ENCODE results near the gene EPB41L1.

The EPB41L1 gene

GRCh38 chr20:36144336-36144735 lies 10.2 kb upstream of the EPB41L1 start:
- TF ChIP-seq CTCF (IDR thresholded peaks at IDR 0.05; ENCODE audit: borderline replicate concordance, control extremely low read depth, extremely low read depth, insufficient read depth, missing control alignments), result no peak
- DNase-seq (ENCODE audit: low spot score), result no peak
- in situ Hi-C loops (cut with MboI; ENCODE audit: low sequenced_read_pairs, unreplicated experiment), result no loop called here

- no peak for DNase-seq (ENCODE audit: low spot score)
- no peak for TF ChIP-seq CTCF (IDR thresholded peaks at IDR 0.05; ENCODE audit: borderline replicate concordance, control extremely low read depth, extremely low read depth, insufficient read depth, missing control alignments)
- in situ Hi-C loops (cut with MboI; ENCODE audit: low sequenced_read_pairs, unreplicated experiment), result no loop called here
These were observed 8.4 kb upstream of the EPB41L1 start for GRCh38 chr20:36145877-36146707.

- TF ChIP-seq CTCF (IDR thresholded peaks at IDR 0.05; ENCODE audit: borderline replicate concordance, control extremely low read depth, extremely low read depth, insufficient read depth, missing control alignments), result no peak
- DNase-seq (ENCODE audit: low spot score), result no peak
- in situ Hi-C loops (cut with MboI; ENCODE audit: low sequenced_read_pairs, unreplicated experiment), result no loop called here
These were observed 6.8 kb upstream of the EPB41L1 start for GRCh38 chr20:36147690-36148089.

GRCh38 chr20:36148439-36148838 lies 6.1 kb upstream of the EPB41L1 start:
- in situ Hi-C loops (cut with MboI; ENCODE audit: low sequenced_read_pairs, unreplicated experiment), result no loop called here
- no peak for DNase-seq (ENCODE audit: low spot score)
- no peak for TF ChIP-seq CTCF (IDR thresholded peaks at IDR 0.05; ENCODE audit: borderline replicate concordance, control extremely low read depth, extremely low read depth, insufficient read depth, missing control alignments)

GRCh38 chr20:36149012-36149411 lies 5.5 kb upstream of the EPB41L1 start:
- DNase-seq (ENCODE audit: low spot score), result no peak
- in situ Hi-C loops (cut with MboI; ENCODE audit: low sequenced_read_pairs, unreplicated experiment), result no loop called here
- TF ChIP-seq CTCF (IDR thresholded peaks at IDR 0.05; ENCODE audit: borderline replicate concordance, control extremely low read depth, extremely low read depth, insufficient read depth, missing control alignments), result no peak

GRCh38 chr20:36149469-36149868 lies 5.1 kb upstream of the EPB41L1 start:
- in situ Hi-C loops (cut with MboI; ENCODE audit: low sequenced_read_pairs, unreplicated experiment), result no loop called here
- no peak for DNase-seq (ENCODE audit: low spot score)
- TF ChIP-seq CTCF (IDR thresholded peaks at IDR 0.05; ENCODE audit: borderline replicate concordance, control extremely low read depth, extremely low read depth, insufficient read depth, missing control alignments), result no peak
